GM12875 (cell line): ENCODE results near the gene MAP3K15.

Experiments used
- H3K4me3 ChIP-seq: one replicate; pipeline ENCODE4 v1.5.1; 2011; ENCODE audit warnings: low read depth, low read length, control low read depth
- CTCF ChIP-seq: IDR thresholded peaks from 2 replicates; pipeline ENCODE4 v1.5.1; 2011; ENCODE audit warnings: low read depth, mild to moderate bottlenecking, control low read depth, inconsistent platforms, low read length, moderate library complexity, borderline replicate concordance; ENCODE audit not compliant: insufficient read depth

Gene MAP3K15

GRCh38 chrX:19514791-19515614, at the start of gene MAP3K15:
TSS of gene MAP3K15 (minus strand) at chrX:19515508. CDS start at chrX:19515261, 247 bp downstream.
- H3K4me3 ChIP-seq, result peak within 1 kb of the TSS; percentile 21
- no peak for TF ChIP-seq CTCF

- TF ChIP-seq CTCF, result no peak
- no peak overlapping the region for H3K4me3 ChIP-seq
These were observed 49.3 kb upstream of the MAP3K15 start for GRCh38 chrX:19564606-19565005.

- H3K4me3 ChIP-seq, result no peak overlapping the region
- no peak for TF ChIP-seq CTCF
These were observed 48.4 kb upstream of the MAP3K15 start for GRCh38 chrX:19563746-19564145.

GRCh38 chrX:19563327-19563726, 48.0 kb upstream of the MAP3K15 start:
- no peak for TF ChIP-seq CTCF
- H3K4me3 ChIP-seq, result no peak overlapping the region

- no peak overlapping the region for H3K4me3 ChIP-seq
- no peak for TF ChIP-seq CTCF
These were observed 45.3 kb upstream of the MAP3K15 start for GRCh38 chrX:19560611-19561010.

- no peak overlapping the region for H3K4me3 ChIP-seq
- no peak for TF ChIP-seq CTCF
These were observed 42.5 kb upstream of the MAP3K15 start for GRCh38 chrX:19557822-19558221.

- TF ChIP-seq CTCF, result no peak
These were observed 40.9 kb upstream of the MAP3K15 start for GRCh38 chrX:19556202-19556601.

More at GRCh38 chrX:19556202-19556601, 40.9 kb upstream of the MAP3K15 start:
- no peak overlapping the region for H3K4me3 ChIP-seq
